NCI-H2029 (cell line): ENCODE data around the gene TBC1D9.
"Not testable (repeated sequence)": the region's sequence is repeated elsewhere in the genome, so short reads cannot be mapped to it uniquely, and the experiment has no call there.

Source experiments
- DNase-seq: peaks from one replicate; lab custom pipeline; 2025; lab: John Stamatoyannopoulos, UW

Gene TBC1D9

DNA sequence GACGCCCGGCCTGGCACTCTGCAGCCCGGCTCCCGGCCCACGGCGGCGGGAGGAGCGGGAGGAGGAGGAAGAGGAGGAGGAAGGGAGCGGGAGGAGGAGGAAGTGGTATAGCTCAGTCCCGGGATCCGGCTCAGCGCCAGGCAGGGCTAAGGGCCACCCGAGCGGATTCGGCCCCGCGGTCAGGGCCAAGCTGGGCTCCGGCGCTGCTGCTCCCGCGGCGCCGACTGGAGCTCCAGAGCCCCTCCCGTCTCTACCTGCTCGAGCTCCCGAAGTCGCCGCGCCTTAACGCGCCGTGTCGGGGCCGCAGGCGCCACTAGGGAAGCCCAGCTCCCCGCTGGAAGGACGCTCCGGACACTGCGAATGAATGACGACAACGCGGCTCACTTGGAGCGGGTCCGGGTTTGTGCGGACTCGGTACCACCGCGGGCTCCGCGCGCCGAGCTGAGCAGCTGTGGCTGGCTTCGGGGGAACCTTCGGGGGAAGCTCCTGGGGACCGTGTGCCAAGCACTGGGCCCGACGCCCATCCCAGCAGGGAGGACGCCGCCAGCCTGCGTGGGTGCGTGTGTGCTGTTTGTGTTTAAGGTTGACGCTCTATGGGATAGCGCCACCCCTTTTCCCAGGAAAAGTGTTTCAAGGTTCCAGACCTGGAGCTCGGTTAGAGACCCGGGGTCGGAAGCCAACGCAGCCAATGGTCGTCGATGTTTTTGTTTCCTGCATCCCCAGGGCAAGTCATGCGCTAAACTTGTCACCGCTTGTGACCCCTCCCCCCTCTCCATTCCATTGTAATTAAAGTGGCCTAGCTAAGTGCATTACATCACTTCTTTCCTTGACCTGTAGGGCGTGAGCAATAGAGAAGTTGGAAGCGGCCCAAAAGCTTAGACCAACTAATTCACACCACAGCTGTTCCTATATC lies at the start of gene TBC1D9:
TSS of gene TBC1D9 (minus strand) at position 67 of the 913 bp plus-strand sequence. CDS start 340 bp downstream, outside the sequence.
- DNase-seq = peak; percentile 84

DNA sequence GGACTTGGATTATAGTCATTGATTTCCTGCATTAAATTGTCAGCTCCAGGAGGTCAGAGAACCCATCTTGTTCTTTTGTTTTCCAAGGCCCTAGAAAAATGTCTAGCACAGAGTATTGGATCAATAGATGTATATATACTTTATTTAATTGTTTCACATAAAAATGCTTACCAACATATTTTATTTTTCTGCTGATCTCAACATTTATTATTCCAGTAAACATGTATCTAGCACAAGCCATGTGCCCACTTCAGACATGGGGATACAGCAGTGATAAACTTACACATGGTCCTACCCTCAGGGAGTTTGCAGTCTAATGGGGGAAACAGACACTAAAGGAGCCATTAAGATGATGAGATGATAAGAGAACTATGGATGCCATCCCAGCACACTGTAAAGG lies 49.1 kb upstream of the TBC1D9 start:
- DNase-seq = no peak

DNA sequence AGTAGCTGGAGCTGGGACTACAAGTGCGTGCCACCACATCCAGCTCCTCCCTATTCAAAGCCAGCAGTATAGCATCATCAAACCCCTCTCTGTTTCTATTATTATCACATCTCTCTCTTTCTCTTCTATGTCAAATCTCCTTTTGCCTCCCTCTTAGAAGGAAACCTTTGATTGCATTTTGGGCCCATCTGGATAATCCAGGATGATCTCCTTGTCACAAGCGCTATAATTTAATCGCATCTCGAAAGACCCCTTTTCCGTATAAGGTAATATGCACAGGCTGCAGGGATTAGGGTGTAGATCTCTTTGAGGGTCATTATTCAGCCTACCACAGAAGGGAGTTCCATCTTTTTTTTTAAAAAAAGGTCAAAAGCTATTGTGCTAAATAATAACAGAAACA lies 46.4 kb upstream of the TBC1D9 start:
- no peak for DNase-seq

DNA sequence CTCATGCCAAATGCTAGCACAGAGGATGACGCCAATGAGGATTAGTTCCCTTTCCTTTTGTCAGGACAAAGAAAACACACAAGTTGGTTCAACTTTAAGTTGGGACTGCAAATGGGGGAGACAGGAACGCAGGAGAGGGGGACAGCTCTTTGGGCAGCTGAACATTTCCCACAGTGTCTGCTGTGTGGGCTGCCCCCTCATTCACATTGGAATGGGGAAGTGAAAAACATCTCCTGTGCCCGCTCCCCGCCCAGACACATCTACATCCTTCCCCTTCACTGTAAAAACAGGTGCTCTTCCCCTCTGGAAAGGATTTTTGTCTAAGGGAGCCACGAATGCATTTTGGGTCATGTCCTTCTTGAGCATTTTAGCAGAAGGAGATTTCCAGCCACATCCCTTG lies 44.5 kb upstream of the TBC1D9 start:
- no peak for DNase-seq

DNA sequence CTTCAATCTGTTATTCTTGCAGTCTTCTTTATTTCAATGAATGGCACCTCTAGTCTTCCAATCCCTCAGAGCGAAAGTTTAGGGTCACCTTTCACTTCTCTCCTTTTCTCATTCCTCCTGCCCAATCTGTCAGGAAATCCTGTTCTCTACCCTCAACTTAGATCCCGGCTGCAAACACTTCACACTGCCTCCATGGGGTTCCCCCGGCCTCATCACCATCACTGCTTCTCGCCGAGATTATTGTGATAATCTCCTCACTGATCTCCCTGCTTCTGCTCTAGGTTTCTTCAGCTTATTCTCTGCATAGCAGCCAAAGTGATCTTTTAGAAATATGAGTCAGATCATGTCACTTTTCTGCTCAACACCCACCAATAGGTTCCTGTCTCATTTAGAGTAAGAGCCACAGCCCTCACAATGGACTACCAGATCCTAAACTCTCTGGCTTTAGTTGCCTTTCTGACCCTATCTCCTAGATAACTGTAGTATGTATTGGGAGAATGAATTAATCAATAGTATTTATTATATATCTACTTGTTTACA lies 43.6 kb upstream of the TBC1D9 start:
- DNase-seq = no peak

DNA sequence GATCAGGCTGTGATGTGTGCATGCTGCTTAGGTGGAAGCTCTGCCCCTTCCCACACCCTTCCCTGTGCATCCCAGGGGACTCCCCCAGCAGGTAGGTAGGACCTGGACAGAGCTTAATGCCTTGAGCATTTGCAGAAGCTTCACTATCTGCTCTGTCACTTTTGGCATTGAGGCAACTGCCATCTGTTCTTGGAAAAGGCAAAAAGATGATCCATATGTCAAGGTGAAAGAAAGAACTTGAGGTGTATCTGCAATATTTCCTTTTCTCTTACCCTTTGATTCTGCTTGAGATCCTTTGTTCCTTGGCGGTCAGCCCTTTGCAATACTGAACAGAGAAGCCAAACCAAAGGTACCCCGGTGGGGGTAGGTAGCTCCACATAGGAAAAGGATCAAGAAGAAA lies 37.1 kb upstream of the TBC1D9 start:
- no peak for DNase-seq

DNA sequence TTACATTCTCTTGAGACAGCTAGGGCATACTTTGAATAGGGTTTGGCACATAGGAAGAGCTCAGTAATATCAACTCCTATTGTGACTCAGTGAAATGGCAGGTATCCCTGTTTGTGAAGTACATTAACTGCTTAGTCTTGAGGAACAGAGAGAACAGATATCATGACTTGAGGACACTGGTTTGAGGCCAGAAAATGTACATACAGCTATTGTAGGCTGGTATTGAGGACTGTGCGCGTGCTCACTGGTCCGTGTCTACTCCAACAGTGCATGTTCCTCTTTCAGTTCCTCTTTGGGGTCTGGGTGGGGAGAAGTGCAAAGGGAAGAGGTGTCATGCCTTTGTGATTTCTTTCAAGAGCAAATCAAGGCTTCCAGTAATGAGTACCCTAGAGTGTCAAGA lies 34.6 kb upstream of the TBC1D9 start:
- DNase-seq = no peak

DNA sequence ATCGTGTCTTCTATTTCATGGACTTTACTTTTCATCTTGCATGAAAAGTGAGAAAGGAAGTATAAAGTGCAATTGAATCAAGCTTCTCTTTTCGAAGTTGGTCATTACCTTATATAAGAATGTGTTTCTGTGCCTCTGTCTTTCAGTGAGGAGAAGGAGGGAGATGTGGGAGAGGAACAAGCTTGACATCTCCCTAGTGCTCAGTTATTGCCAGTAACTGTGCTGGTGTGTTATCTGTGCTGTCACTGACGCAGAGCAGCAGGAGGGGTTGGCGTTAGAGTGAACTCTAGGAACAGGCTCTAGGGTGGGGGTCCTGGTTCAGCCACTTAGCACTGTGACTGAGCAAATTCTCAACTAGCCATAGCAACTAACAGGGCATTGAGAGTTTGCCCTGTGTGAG lies 34.0 kb upstream of the TBC1D9 start:
- no peak for DNase-seq

DNA sequence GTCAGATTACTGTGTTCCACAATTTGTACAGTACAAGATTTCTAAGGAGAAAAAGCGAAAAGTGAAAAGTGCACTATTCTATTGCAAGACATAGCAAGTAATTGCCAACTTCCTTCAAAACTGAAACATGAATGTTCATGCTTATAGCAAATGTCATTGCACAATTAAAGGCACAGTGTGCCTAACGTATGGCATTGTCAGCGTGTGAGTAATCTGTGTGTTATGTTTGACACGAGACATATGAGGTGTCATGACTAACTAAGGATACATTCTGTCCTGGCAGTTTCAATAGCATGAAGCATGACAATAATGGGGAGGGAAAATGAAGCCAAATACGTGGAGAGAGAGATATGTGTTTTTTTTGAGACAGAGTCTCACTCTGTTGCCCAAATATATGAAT lies 33.6 kb upstream of the TBC1D9 start:
- DNase-seq = no peak

DNA sequence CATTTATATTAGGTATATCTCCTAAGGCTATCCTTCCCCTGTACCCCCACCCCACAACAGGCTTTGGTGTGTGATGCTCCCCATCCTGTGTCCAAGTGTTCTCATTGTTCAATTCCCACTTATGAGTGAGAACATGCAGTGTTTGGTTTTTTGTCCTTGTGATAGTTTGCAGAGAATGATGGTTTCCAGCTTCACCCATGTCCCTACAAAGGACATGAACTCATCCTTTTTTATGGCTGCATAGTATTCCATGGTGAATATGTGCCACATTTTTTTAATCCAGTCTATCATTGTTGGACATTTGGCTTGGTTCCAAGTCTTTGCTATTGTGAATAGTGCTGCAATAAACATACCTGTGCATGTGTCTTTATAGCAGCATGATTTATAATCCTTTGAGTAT lies 26.6 kb upstream of the TBC1D9 start:
- not testable (repeated sequence) for DNase-seq

DNA sequence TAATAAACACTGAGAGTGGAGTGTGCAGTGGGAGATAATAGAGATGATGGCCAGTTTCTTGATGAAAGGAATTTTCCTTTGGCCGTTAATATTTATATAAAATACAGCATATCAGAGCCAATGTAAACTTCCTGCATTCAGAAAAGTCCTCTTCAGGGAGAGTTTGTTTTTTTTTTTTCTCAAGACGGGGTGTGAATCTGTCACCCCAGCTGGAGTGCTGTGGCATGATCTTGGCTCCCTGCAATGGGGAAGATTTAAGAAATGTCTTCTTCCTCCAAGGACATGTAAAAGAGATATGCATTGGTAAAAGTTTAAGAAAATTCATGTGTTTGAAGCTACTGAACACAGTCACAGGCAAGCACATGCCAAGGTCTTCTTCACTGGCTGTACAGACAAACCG lies 25.4 kb upstream of the TBC1D9 start:
- DNase-seq = no peak

DNA sequence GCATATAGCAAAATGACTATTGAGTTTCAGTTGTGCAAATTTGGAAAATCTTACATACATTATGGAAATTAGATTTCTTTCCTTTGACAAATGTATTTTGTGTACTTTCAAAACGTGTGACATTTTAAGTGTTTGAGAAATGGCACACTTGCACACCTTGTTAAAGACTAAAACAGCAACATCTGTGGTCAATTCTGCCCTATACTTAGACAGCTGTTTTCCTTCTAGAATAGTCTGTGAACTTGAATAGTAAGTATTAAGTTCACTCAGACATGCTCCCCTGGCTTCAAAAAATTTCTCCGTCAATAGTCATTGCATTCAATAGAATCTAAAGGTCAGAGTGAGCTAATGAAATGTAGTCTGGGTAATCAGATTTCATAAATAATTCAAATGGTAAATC lies 21.7 kb upstream of the TBC1D9 start:
- DNase-seq = no peak

DNA sequence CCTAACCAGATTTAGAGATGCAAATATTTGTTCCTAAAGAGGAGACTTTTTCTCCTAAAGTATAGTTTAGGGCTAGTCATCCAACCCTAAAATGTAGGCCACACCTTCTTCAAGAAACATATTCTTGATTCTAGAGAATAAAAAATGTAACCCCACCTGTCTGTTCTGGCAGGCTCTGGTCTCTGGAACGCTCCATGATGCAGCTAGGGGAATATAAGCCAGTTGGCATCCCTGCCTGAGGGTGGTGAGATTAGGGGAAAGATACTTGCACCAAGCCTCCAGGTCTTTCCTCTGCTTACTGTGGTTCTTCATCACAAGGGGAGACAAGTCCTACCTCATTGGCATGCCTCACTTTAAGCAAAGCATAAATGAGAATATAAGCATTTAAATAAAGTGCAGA lies 21.2 kb upstream of the TBC1D9 start:
- no peak for DNase-seq

DNA sequence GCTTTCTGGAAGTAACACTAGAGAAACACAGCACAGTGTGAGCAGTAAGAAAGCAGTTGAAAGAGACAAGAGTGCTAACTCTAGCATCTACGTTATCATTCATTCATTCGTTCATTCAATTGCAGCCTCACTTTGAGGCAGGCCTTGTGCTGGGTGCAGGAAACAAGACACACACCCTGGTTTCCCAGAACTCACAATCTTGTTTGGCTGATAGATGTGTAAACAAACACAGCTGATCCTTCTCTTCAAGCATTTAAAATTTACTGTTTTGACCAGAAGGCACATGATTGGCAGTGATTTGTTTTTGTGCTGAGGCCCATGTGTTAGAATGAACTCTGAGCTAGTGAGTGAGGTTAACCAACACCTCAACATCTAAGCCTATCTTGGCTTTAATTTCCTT lies 20.4 kb upstream of the TBC1D9 start:
- no peak for DNase-seq

DNA sequence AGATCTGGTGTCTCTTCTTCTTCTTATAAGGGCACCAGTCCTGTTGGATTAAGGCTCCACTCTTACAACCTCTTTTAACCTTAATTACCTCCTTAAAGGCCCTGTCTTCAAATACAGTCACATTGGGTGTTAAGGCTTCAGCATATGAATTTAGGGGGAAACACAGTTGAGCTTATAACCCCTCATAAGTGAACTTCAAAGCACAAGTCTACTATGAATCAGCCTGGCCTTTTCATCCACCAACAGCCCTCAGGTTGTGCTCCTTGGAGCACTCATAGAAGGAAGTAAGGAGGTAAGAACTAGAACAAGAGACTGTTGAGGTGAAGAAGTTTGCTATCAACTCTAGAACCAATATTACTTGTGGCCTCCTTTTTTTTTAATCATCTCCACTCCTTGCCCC lies 18.8 kb upstream of the TBC1D9 start:
- DNase-seq = no peak

DNA sequence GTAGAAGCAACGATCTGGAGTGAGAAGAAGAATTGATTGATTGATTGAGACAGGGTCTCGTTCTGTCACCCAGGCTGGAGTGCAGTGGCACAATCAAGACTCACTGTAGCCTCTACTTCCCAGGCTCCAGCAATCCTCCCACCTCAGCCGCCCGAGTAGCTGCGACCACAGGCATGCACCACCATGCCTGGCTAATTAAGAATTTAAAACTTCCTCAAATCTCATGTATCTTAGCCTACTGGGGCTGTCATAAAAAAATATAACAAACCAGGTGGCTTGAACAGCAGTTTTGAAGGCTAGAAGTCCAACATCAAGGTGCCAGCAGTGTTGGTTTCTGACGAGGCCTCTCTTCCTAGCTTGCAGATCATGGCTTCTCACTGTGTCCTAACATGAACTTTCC lies 18.3 kb upstream of the TBC1D9 start:
- no peak for DNase-seq

DNA sequence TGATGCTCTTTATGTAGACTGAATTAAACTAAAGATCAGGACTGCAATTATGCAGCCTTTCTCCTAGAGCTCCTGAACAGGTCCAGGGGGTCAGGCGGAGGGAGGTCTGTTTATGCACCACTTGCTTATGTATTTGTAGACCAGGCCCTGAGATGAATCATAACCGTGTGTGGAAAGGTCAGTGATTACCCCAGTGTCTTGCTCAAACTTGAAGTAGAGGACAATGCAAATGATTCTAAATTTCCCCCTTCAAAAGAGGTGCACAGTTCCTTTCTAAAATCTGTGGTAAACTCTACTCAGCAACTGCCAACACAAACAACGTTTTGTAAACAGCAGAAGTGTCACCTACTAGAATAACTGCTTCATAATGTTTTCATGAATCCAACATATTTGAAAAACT lies 13.0 kb upstream of the TBC1D9 start:
- DNase-seq = no peak

DNA sequence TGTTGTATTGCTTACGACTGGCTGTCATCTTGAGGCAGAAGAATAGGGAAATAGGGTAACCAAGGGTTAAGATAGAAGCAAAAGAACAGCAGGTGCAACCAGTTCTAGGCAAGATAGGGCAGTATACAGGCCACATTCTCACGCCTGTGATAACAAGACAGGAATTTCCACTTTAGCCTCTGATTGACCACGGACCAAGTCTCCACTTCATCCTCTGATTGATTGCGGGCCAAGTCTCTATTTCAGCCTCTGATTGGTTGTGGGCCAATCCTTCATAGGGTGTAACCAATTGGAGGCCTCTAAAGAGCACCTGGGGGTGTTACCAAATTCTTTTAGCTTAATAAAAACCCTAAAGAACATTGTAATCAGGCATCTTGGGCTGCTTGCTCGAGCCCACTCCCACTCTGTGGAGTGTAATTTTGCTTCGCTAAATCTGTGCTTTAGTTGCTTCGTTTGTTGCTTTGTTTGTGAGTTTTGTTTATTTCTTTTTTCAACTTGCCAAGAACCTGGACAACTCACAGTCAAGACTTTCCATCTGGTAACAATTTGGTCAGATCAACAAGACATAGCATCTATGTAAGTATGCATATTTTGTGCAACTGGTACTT lies 8.7 kb upstream of the TBC1D9 start:
- DNase-seq = no peak

DNA sequence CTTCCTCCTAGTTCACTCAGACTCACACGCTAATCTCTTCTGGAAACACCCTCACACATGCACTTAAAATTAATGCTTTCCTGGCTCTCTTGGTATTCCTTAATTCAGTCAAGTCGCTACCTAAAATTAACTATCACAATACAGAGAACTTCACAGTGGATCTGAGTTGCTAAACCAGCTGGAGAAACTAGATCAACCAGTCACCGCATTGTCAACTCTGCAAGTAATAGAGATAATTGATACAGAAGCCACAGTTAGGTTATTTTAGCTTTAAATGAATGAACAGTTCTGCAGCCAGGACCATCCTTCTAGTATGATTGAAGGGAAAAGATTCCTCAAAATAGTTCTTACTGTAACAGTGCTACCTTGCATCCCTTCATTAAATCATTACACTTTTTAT lies 6.0 kb upstream of the TBC1D9 start:
- DNase-seq = no peak

DNA sequence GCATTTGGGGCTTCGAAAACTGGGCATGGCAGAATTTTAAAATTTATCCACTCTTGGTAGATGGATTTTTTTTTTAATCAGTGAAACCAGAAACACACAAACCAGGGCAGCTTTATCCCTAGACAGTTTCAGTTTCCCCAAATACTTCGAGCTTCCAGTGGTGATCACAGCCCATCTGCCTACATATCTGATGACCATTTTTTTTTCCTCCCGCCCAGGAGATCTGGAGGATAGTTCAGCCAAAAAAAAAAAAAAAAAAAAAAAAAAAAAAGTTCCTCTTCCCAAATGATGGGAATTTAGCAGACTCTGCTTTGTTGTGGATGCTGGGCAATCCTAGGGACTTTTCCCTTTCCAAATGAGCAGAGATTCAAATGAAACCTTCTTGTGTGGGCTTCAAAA lies 1.0 kb upstream of the TBC1D9 start:
- DNase-seq = no peak

DNA sequence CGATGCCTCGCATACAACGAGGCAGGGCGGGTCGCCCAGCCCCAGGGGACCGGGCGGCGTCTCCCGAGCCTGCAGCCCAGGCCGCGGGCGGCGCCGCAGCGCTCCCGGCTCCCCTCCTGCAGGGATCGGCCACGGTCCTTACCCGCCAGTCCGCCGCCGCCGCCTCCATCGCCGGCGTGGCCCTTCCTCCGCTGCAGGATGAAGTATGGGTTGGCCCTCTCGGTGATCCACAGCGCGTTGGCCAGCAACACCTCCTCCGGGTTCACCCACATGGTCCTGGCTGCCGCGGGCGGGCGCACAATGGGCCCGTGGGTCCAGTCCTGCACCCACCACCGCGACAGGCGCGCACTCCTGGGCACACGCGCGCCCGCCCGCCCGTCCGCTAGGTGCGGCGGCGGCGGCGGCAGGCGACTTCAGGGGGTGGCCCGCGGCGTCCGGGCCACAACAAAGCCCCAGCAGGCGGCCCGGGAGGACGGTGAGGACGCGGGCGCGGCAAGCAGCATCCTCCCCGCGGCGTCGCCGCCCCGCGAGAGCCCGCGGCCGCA lies 339 bp downstream of the TBC1D9 start:
- DNase-seq = no peak

DNA sequence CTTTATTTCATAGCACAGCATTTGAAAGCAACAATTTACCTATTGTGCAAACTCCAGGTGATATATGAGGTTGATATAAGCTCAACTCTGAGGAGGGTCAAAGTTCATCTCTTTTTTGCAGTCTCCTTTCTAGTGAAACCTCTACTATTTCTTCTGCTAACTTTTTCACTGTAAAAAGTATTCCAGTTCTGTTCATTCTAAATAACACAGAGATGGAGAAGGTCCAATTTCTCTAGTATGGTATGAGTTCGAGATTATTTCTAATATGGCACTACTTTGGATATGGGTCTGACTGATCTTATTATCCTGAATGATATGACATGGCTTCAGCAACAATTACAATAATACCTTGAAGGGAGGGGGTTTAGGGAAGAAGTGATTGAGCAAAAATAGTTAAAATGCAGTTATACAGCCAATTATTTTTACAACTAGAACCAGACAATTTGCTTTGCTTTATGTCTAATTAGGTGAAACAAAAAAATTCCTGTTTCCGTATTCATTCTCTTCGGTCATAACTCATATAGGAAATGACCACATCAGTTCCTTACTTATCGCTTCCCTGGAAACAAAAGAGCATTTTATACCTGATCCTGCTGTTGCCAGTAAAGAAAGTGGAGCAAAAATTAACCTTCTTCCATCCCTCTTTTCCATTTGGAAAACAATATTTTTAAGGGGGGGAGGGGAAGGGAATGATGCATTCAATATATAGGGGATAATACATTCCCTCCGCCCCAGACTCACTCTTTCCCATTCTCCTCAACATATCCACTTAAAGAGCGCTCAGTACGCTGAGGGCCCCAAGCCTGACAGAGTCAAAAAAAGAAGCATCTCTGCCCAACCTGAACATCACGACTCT lies 1.0 kb downstream of the TBC1D9 start:
- no peak for DNase-seq
